ENCODE results near the gene SUN1. TPM values are rescaled to one million over a fixed set of nuclear protein-coding genes. Genes with fewer than 3 reads are reported as not detected.

SUN1 gene
- total and polyA plus RNA-seq, 8 donors, result 101 to 182 (median 154) TPM

- H3K36me3 ChIP-seq, result peaks cover 0 to 64% of the 10 kb centered on the region in 2 donors
- TF ChIP-seq, protein P1, sequence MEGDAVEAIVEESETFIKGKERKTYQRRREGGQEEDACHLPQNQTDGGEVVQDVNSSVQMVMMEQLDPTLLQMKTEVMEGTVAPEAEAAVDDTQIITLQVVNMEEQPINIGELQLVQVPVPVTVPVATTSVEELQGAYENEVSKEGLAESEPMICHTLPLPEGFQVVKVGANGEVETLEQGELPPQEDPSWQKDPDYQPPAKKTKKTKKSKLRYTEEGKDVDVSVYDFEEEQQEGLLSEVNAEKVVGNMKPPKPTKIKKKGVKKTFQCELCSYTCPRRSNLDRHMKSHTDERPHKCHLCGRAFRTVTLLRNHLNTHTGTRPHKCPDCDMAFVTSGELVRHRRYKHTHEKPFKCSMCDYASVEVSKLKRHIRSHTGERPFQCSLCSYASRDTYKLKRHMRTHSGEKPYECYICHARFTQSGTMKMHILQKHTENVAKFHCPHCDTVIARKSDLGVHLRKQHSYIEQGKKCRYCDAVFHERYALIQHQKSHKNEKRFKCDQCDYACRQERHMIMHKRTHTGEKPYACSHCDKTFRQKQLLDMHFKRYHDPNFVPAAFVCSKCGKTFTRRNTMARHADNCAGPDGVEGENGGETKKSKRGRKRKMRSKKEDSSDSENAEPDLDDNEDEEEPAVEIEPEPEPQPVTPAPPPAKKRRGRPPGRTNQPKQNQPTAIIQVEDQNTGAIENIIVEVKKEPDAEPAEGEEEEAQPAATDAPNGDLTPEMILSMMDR (IDR thresholded peaks at IDR 0.05), result no peak
- no peaks in the 10 kb centered on the region for H3K27me3 ChIP-seq
- no peaks in the 10 kb centered on the region for H3K4me1 ChIP-seq
- no peaks in the 10 kb centered on the region for H3K9me3 ChIP-seq
- intact Hi-C loops (cut with DNase I), result no loop called here
- DNase-seq (peak in 1 of 4 donors; percentile 72), ATAC-seq (no peak)
- no peak overlapping the region for H3K27ac ChIP-seq
- no peak overlapping the region for H3K4me3 ChIP-seq
Observed at GRCh38 chr7:888081-889024, 56.1 kb downstream of the SUN1 start.

- no peaks in the 10 kb centered on the region for H3K9me3 ChIP-seq
- no peaks in the 10 kb centered on the region for H3K4me1 ChIP-seq
- H3K27me3 ChIP-seq, result no peaks in the 10 kb centered on the region
- TF ChIP-seq, protein P1 (IDR thresholded peaks at IDR 0.05), result no peak
- intact Hi-C loops (cut with DNase I), result no loop called here
- H3K27ac ChIP-seq, result no peak overlapping the region
- no peak overlapping the region for H3K4me3 ChIP-seq
- no peak for ATAC-seq
- peaks cover 0 to 71% of the 10 kb centered on the region in 2 donors for H3K36me3 ChIP-seq
- DNase-seq, result peak in 1 of 4 donors; percentile 67
Observed at GRCh38 chr7:889025-889390, 56.7 kb downstream of the SUN1 start.

DNA sequence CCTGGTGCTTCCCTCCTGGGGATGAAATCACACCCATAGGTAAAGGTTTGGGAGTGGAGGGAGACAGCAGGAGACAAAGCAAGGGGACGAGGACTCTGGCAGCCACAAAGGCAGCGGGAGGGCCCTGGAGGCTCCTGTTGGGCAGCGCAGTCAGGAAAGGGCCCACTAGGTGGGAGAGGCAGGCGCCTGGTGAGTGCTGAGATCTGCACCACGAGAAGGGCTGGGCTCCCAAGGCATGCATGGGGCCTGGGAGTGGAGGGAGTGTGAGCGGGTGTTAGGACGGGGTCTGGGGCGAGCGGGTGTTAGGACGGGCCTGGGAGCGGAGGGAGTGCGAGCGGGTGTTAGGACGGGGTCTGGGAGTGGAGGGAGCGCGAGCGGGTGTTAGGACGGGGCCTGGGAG, 57.1 kb downstream of the SUN1 start:
- intact Hi-C loops (cut with DNase I), result no loop called here

DNA sequence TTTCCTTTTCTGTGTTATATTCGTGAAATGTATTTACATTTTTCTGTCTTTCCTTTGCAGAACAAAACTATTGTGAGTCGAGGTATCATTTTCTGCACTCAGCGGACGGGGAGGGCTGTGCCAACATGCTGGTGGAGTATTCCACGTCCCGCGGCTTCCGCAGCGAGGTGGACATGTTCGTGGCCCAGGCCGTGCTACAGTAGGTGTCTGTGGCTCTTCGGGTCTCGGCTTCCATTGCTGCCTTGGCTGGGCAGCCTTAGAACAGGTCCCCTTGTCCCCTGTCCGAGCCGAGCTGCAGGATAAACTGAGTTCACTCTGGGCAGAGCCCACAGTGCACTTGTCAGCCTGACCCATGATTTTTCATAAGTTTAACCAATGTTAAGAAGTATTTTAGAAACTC, 58.6 kb downstream of the SUN1 start:
- ATAC-seq (no peak), DNase-seq (peak in 1 of 4 donors; percentile 62)
- H3K27ac ChIP-seq, result no peak overlapping the region
- no peaks in the 10 kb centered on the region for H3K4me1 ChIP-seq
- H3K9me3 ChIP-seq, result no peaks in the 10 kb centered on the region
- TF ChIP-seq, protein P1 (IDR thresholded peaks at IDR 0.05), result no peak
- H3K27me3 ChIP-seq, result no peaks in the 10 kb centered on the region
- intact Hi-C loops (cut with DNase I), result no loop called here
- no peak overlapping the region for H3K4me3 ChIP-seq
- peaks cover 0 to 83% of the 10 kb centered on the region in 2 donors for H3K36me3 ChIP-seq

More for the DNA sequence above, 57.1 kb downstream of the SUN1 start:
- no peaks in the 10 kb centered on the region for H3K4me1 ChIP-seq
- TF ChIP-seq, protein P1 (IDR thresholded peaks at IDR 0.05), result no peak
- no peaks in the 10 kb centered on the region for H3K27me3 ChIP-seq
- H3K9me3 ChIP-seq, result no peaks in the 10 kb centered on the region
- ATAC-seq (no peak), DNase-seq (peak in 1 of 4 donors; percentile 54)
- H3K36me3 ChIP-seq, result peaks cover 0 to 75% of the 10 kb centered on the region in 2 donors
- H3K4me3 ChIP-seq, result no peak overlapping the region
- H3K27ac ChIP-seq, result no peak overlapping the region

DNA sequence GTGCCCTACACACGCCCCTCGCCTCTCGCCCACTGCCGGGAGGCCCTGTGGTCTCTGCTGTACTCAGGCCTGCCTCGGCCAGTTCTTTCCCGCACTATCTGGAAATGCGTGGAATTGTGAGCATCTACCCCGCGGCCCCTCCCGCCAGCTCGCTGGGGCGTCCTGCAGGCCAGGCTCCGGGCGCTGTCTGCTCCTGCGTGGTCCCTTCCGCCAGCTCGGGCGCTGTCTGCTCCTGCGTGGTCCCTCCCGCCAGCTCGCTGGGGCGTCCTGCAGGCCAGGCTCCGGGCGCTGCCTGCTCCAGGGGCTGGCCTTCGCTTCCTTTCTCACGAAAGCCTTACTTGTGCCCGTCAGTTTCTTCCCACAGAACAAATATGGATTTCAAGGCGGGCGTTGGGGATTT, 59.0 kb downstream of the SUN1 start:
- intact Hi-C loops (cut with DNase I), result no loop called here
- H3K36me3 ChIP-seq, result peaks cover 0 to 83% of the 10 kb centered on the region in 2 donors
- no peaks in the 10 kb centered on the region for H3K9me3 ChIP-seq
- no peak for ATAC-seq
- TF ChIP-seq, protein P1 (IDR thresholded peaks at IDR 0.05), result no peak
- H3K4me1 ChIP-seq, result no peaks in the 10 kb centered on the region
- no peak overlapping the region for H3K4me3 ChIP-seq
- H3K27me3 ChIP-seq, result no peaks in the 10 kb centered on the region
- H3K27ac ChIP-seq, result no peak overlapping the region
- DNase-seq, result peak in 1 of 4 donors; percentile 59
